CD8-positive, alpha-beta memory T cell (primary cell): Measurements from ENCODE around the gene EIF3L. TPM values are rescaled to one million over a fixed set of nuclear protein-coding genes. Genes with fewer than 3 reads are reported as not detected.

ENCODE experiments used
- CTCF ChIA-PET: fragments of 350-600 bp; sonication (Branson Sonifier 250); formaldehyde crosslinking; loops from one replicate; lab custom pipeline; 2021; ENCODE audit warnings: antibody characterized with exemption; lab: Charles Lee
- POLR2A ChIA-PET: fragments of 350-600 bp; sonication (Branson Sonifier 250); formaldehyde crosslinking; loops from one replicate; lab custom pipeline; 2021; ENCODE audit warnings: antibody characterized with exemption; lab: Charles Lee
- DNase-seq, 5 donors: peaks; one replicate each; pipeline versions ENCODE4 v3.0.0 to v3.0.0-alpha.2; 2020 to 2022; ENCODE audit warnings: mixed read lengths in 1 of 5
- H3K27ac ChIP-seq: one replicate; pipeline ENCODE4 v1.7.0; 2013; ENCODE audit warnings: low read depth, mild to moderate bottlenecking, low read length, moderate library complexity
- H3K27me3 ChIP-seq: 2 replicates; pipeline ENCODE4 v1.7.0; 2013; ENCODE audit warnings: low read length, mild to moderate bottlenecking; ENCODE audit not compliant: insufficient read depth, poor library complexity, severe bottlenecking
- H3K36me3 ChIP-seq: 2 replicates; pipeline ENCODE4 v1.7.0; 2013; ENCODE audit warnings: mild to moderate bottlenecking, low read length, moderate library complexity; ENCODE audit not compliant: insufficient read depth
- H3K4me1 ChIP-seq: 2 replicates; pipeline ENCODE4 v1.7.0; 2013; ENCODE audit warnings: mild to moderate bottlenecking, low read length, moderate library complexity; ENCODE audit not compliant: insufficient read depth
- H3K4me3 ChIP-seq: 2 replicates; pipeline ENCODE4 v1.7.0; 2013; ENCODE audit warnings: mild to moderate bottlenecking, low read length
- H3K9me3 ChIP-seq: 2 replicates; pipeline ENCODE4 v1.7.0; 2013; ENCODE audit warnings: mild to moderate bottlenecking, low read length
- H3K27ac Mint-ChIP-seq, 8 donors: one replicate each; pipeline ENCODE4 v1.8.0; 2020 to 2021; ENCODE audit warnings: mixed read lengths in 8 of 8, mild to moderate bottlenecking in 6 of 8, inconsistent platforms in 3 of 8, moderate library complexity in 3 of 8
- H3K27me3 Mint-ChIP-seq, 2 donors: one replicate each; pipeline ENCODE4 v1.8.0; 2020 to 2021; ENCODE audit warnings: mixed read lengths in 2 of 2, mild to moderate bottlenecking in 1 of 2, moderate library complexity in 1 of 2
- H3K36me3 Mint-ChIP-seq, 3 donors: one replicate each; pipeline ENCODE4 v1.8.0; 2020 to 2021; ENCODE audit warnings: mixed read lengths in 3 of 3, inconsistent platforms in 1 of 3, mild to moderate bottlenecking in 1 of 3
- H3K4me1 Mint-ChIP-seq, 3 donors: one replicate each; pipeline ENCODE4 v1.8.0; 2020 to 2021; ENCODE audit warnings: mixed read lengths in 3 of 3, inconsistent platforms in 1 of 3, mild to moderate bottlenecking in 1 of 3
- H3K4me3 Mint-ChIP-seq, 7 donors: one replicate each; pipeline ENCODE4 v1.8.0; 2020 to 2021; ENCODE audit warnings: mixed read lengths in 7 of 7, mild to moderate bottlenecking in 6 of 7, moderate library complexity in 4 of 7, inconsistent platforms in 2 of 7
- H3K9me3 Mint-ChIP-seq, 5 donors: one replicate each; pipeline ENCODE4 v1.8.0; 2020 to 2022; ENCODE audit warnings: mixed read lengths in 5 of 5, mild to moderate bottlenecking in 3 of 5, moderate library complexity in 2 of 5, inconsistent platforms in 1 of 5
- polyA plus RNA-seq: library from polyadenylated mRNA; unstranded; fragments of 300-500 nt; fragmentation: Illumina TruSeq; gene quantifications from one replicate; pipeline ENCODE4 v1.2.3, GENCODE V29; 2021
- total RNA-seq, 2 experiments: library from RNA; stranded (reverse); gene quantifications; one replicate each; pipeline ENCODE4 v1.2.3, GENCODE V29; 2021

Gene EIF3L
- total and polyA plus RNA-seq, 3 experiments from 2014 or later: 266 to 556 (median 549) TPM

DNA sequence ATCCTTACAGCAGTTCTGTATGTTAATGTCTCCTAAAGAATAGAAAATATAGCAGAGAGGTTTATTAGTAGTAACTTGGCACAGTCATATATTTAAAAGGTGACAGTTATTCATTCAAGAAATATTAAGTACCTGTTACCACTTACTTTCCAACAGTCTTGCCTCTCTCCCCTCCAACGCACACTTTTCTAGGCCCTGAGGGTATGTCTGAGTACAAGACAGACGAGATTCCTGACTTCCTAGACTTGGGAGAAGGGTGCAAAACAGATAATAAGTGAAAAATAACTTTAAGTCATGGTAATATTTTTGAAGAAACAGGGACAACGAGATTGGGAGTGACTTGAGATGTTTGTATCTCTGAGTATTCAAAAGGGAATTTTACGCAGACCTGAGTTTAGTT, 1.6 kb downstream of the EIF3L start:
- Mint-ChIP-seq H3K27ac (peak overlapping the region; percentile 22 to 84 (median 68)), H3K4me3 (peak overlapping the region; percentile 51 to 96 (median 92)), H3K4me1 (peaks cover 49 to 66% (median 63%) of the 10 kb centered on the region in 3 donors), H3K27me3 (no peaks in the 10 kb centered on the region), H3K36me3 (peaks cover 8 to 55% (median 8%) of the 10 kb centered on the region in 3 donors), H3K9me3 (no peaks in the 10 kb centered on the region)
- Histone ChIP-seq H3K9me3 (no peaks in the 10 kb centered on the region), H3K36me3 (peaks cover 26% of the 10 kb centered on the region), H3K4me3 (no peak overlapping the region), H3K27me3 (no peaks in the 10 kb centered on the region), H3K4me1 (peaks cover 36% of the 10 kb centered on the region), H3K27ac (no peak overlapping the region)
- CTCF ChIA-PET: interaction anchor here (0.9 to 1.9 kb wide), 3 partner anchors 13 to 34 kb away, joined by 3 to 13 read pairs (median 4); no protein-coding TSS in a partner anchor
- DNase-seq: no peak
- POLR2A ChIA-PET: no interaction called here

DNA sequence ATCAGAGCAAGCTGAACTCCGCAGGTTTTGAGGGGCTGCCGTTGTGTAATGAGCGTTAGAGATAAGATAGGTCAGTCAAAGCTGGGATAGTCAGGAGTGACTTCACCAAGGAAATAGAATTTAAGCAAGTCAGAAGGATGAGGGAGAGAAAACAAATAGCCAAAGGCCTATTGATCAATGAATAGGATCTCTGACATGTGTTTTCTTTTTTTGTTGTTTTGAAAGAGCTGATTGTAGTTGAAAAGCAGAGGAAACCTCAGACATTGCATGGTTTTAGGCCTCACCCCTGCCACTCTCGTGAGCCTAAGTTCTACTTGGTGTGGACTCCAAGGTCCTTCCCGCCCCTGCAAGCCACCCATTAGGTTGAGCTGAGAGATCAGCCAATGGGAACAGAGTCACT, 3.2 kb downstream of the EIF3L start:
- no peaks in the 10 kb centered on the region for H3K27me3 ChIP-seq
- H3K4me1 Mint-ChIP-seq: peaks cover 50 to 69% (median 63%) of the 10 kb centered on the region in 3 donors

DNA sequence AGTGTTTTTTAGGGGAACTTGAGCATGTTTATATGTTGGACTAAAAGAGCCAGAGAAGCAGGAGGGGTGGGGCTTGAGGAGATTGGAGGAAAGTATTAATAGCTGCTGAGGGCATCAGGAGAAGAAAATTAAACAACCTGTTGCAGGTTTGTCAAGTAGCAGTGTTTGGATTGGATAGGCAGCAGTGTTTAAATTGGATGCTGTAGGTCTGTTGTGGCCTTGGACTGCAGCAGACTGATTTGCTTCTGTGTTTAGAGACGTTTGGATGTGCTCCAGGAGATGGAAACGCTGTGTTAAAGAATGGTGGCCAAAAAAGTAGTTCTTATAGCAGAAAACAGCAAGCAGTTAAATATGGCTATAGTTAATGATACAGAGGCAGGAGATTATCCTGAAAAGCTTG, 5.7 kb downstream of the EIF3L start:
- H3K9me3 Mint-ChIP-seq: no peaks in the 10 kb centered on the region
- H3K27ac Mint-ChIP-seq: peak overlapping the region in 4 of 8 donors; percentile 0 to 17 (median 8)
- peaks cover 11 to 72% (median 17%) of the 10 kb centered on the region in 3 donors for H3K36me3 Mint-ChIP-seq
- DNase-seq: no peak
- Histone ChIP-seq H3K27me3 (no peaks in the 10 kb centered on the region), H3K9me3 (no peaks in the 10 kb centered on the region), H3K36me3 (peaks cover 43% of the 10 kb centered on the region), H3K4me3 (no peak overlapping the region), H3K4me1 (peaks cover 25% of the 10 kb centered on the region), H3K27ac (no peak overlapping the region)
- H3K4me3 Mint-ChIP-seq: peak overlapping the region in 1 of 7 donors; percentile 51
- peaks cover 40 to 53% (median 47%) of the 10 kb centered on the region in 3 donors for H3K4me1 Mint-ChIP-seq
- CTCF ChIA-PET: interaction anchor here (1.1 to 3.5 kb wide), 3 partner anchors 8 to 37 kb away, joined by 5 to 13 read pairs (median 5); no protein-coding TSS in a partner anchor
- POLR2A ChIA-PET: interaction anchor here (1.1 kb wide), 1 partner anchor 11 kb away, joined by 3 read pairs; the partner anchor contains the start of gene ANKRD54
- peaks cover 0 to 1% of the 10 kb centered on the region in 2 donors for H3K27me3 Mint-ChIP-seq

More for the DNA sequence above, 3.2 kb downstream of the EIF3L start:
- Mint-ChIP-seq H3K27ac (no peak overlapping the region), H3K36me3 (peaks cover 8 to 65% (median 10%) of the 10 kb centered on the region in 3 donors), H3K9me3 (no peaks in the 10 kb centered on the region), H3K27me3 (peaks cover 0 to 1% of the 10 kb centered on the region in 2 donors), H3K4me3 (peak overlapping the region in 1 of 7 donors; percentile 44)
- H3K9me3 ChIP-seq: no peaks in the 10 kb centered on the region
- no peak overlapping the region for H3K4me3 ChIP-seq
- DNase-seq: no peak
- H3K36me3 ChIP-seq: peaks cover 30% of the 10 kb centered on the region
- H3K27ac ChIP-seq: no peak overlapping the region
- ChIA-PET CTCF (interaction anchor here (1.2 to 1.7 kb wide), 2 partner anchors 8 to 11 kb away, joined by 5 read pairs; partner anchors contain the start of gene ANKRD54), POLR2A (no interaction called here)
- H3K4me1 ChIP-seq: peaks cover 36% of the 10 kb centered on the region

DNA sequence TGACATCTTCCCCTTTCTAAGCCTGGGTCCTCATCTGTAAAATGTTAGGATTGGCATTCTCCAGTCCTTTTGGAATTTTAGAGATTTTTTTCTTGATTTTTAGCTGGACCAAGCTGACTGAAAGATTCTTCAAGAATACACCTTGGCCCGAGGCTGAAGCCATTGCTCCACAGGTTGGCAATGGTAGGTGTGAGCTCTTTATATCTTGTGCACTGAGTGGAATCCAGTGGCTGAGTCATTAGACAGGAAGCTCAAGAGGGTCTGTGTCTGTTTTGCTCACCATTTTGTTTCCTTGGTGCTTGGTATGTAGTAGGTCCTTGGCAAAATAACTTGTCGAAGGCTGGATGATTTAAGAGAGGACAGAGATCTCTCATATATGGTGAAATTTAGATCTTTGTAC, 6.2 kb downstream of the EIF3L start:
- H3K9me3 Mint-ChIP-seq: no peaks in the 10 kb centered on the region
- H3K4me1 ChIP-seq: peaks cover 20% of the 10 kb centered on the region
- POLR2A ChIA-PET: interaction anchor here (1.1 kb wide), 1 partner anchor 12 kb away, joined by 3 read pairs; the partner anchor contains the start of gene ANKRD54
- peaks cover 45% of the 10 kb centered on the region for H3K36me3 ChIP-seq
- peaks cover 37 to 50% (median 42%) of the 10 kb centered on the region in 3 donors for H3K4me1 Mint-ChIP-seq
- H3K4me3 ChIP-seq: no peak overlapping the region
- H3K36me3 Mint-ChIP-seq: peaks cover 11 to 77% (median 17%) of the 10 kb centered on the region in 3 donors
- CTCF ChIA-PET: interaction anchor here (1.1 to 3.5 kb wide), 3 partner anchors 8 to 37 kb away, joined by 5 to 13 read pairs (median 5); no protein-coding TSS in a partner anchor
- H3K27ac ChIP-seq: no peak overlapping the region
- H3K9me3 ChIP-seq: no peaks in the 10 kb centered on the region
- peak overlapping the region in 1 of 7 donors; percentile 25 for H3K4me3 Mint-ChIP-seq
- H3K27me3 Mint-ChIP-seq: peaks cover 0 to 1% of the 10 kb centered on the region in 2 donors
- peak overlapping the region in 5 of 8 donors; percentile 0 to 55 (median 17) for H3K27ac Mint-ChIP-seq
- no peaks in the 10 kb centered on the region for H3K27me3 ChIP-seq
- no peak for DNase-seq

DNA sequence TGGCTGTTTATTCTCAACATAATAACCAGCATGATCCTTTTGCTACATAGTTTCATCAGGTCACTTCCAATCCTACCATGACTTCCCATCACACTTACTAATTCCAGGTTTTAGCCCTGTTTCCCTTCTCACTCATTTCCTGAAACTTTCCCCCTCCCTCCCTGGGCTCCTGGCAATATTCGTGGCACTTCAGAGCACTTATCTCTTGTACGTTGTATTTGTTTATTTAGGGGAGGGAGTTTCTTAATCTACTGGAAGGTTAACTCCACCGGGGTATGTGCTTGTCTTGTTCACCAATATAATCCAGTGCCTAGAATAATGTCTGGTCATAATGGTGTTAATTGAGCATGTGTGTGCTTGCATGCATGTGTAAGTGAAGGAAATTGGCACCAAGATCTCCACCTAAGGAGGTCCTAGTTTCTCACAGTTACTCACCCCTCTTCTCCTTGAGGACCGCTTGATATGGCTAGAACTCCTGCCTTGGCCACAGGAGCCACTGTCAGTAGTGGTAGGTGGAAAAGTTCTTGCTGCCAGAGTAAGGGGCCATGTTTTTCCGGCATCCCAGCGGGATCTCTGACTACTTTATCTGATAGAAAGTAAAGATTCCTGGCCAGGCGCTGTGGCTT, 11.7 kb downstream of the EIF3L start:
- peaks cover 0 to 1% of the 10 kb centered on the region in 2 donors for H3K27me3 Mint-ChIP-seq
- no peak for DNase-seq
- no peaks in the 10 kb centered on the region for H3K9me3 Mint-ChIP-seq
- H3K4me1 Mint-ChIP-seq: peaks cover 7 to 13% (median 11%) of the 10 kb centered on the region in 3 donors
- H3K27ac Mint-ChIP-seq: peak overlapping the region in 1 of 8 donors; percentile 35
- no peak overlapping the region for H3K4me3 ChIP-seq
- peak overlapping the region in 1 of 7 donors; percentile 32 for H3K4me3 Mint-ChIP-seq
- no peak overlapping the region for H3K27ac ChIP-seq
- CTCF ChIA-PET: interaction anchor here (1.7 to 8.6 kb wide), 2 partner anchors 17 to 44 kb away, joined by 4 to 140 read pairs; partner anchors contain the start of gene ANKRD54
- H3K27me3 ChIP-seq: no peaks in the 10 kb centered on the region
- POLR2A ChIA-PET: interaction anchor here (0.5 to 1.3 kb wide), 2 partner anchors 17 to 204 kb away, joined by 3 to 6 read pairs; partner anchors contain the start of gene ANKRD54
- H3K9me3 ChIP-seq: no peaks in the 10 kb centered on the region
- H3K36me3 Mint-ChIP-seq: peaks cover 7 to 80% (median 28%) of the 10 kb centered on the region in 3 donors
- H3K36me3 ChIP-seq: peaks cover 58% of the 10 kb centered on the region
- no peaks in the 10 kb centered on the region for H3K4me1 ChIP-seq

DNA sequence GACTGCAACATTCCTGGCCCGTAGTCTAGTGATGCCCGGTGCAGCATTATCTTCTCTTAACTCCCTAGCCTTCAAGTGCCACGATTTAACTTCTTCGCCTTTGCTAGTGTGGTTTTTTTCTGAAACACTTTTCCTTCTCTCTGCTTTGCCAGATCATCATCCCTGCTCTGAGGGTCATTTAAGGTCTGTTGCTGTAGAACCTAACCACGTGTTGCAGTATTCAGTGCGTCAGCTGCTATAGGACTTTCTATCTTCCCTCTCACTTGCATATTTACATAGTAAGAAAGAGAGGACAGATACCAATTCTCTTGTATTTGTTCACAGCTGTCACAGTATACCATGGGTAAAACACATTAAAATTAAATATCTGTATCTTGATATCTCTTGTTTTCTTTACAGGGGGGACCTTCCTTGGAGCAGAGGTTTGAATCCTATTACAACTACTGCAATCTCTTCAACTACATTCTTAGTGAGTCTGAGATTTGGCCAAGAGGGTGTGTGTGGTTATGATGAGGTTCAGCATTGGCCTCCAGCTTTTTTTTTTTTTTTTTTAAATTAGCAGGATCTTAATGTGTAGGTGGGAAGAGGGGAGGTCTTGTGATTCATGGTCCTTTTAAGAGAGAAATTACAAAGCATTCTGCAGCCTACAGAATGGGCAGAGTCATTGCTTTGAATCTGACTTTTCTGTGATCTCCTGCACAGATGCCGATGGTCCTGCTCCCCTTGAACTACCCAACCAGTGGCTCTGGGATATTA, 13.5 kb downstream of the EIF3L start:
- Mint-ChIP-seq H3K36me3 (peaks cover 7 to 80% (median 30%) of the 10 kb centered on the region in 3 donors), H3K4me3 (no peak overlapping the region), H3K27me3 (no peaks in the 10 kb centered on the region), H3K27ac (peak overlapping the region in 2 of 8 donors; percentile 1 to 69), H3K4me1 (peaks cover 7 to 12% (median 7%) of the 10 kb centered on the region in 3 donors), H3K9me3 (no peaks in the 10 kb centered on the region)
- CTCF ChIA-PET: interaction anchor here (0.6 to 8.6 kb wide), 32 partner anchors 7 to 237 kb away, joined by 3 to 140 read pairs (median 5); partner anchors contain the start of genes ANKRD54, EIF3L and PDXP
- Histone ChIP-seq H3K36me3 (peaks cover 57% of the 10 kb centered on the region), H3K4me3 (no peak overlapping the region), H3K27ac (no peak overlapping the region), H3K4me1 (no peaks in the 10 kb centered on the region), H3K9me3 (no peaks in the 10 kb centered on the region), H3K27me3 (no peaks in the 10 kb centered on the region)
- POLR2A ChIA-PET: interaction anchor here (0.6 kb wide), 2 partner anchors 44 to 226 kb away, joined by 3 to 4 read pairs; no protein-coding TSS in a partner anchor
- no peak for DNase-seq

DNA sequence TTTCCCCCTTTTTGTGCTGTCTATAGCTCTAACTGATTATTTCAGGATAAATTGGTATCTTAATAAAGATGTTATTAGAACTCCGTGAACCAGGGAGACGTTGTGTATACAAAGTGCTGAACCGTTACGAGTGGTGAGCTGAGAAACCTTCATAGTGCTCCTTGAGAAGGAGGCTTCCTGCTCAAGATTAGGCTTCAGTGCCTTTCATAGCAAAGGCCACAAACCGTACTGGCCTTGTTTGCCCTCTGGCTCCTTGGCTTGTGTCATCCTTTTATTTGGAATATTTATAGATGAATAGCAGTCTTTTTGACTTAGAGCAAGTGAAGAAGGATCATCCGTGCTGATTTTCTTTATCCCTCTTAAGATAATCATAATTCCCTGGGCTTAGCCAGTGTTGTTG, 16.3 kb downstream of the EIF3L start:
- no peak overlapping the region for H3K4me3 ChIP-seq
- no peaks in the 10 kb centered on the region for H3K9me3 Mint-ChIP-seq
- no peak for DNase-seq
- H3K4me1 Mint-ChIP-seq: peaks cover 3 to 8% (median 7%) of the 10 kb centered on the region in 3 donors
- peaks cover 4 to 83% (median 25%) of the 10 kb centered on the region in 3 donors for H3K36me3 Mint-ChIP-seq
- no peaks in the 10 kb centered on the region for H3K4me1 ChIP-seq
- POLR2A ChIA-PET: no interaction called here
- H3K27ac Mint-ChIP-seq: no peak overlapping the region
- H3K27me3 ChIP-seq: no peaks in the 10 kb centered on the region
- peaks cover 53% of the 10 kb centered on the region for H3K36me3 ChIP-seq
- H3K4me3 Mint-ChIP-seq: no peak overlapping the region
- no peak overlapping the region for H3K27ac ChIP-seq
- H3K9me3 ChIP-seq: no peaks in the 10 kb centered on the region
- CTCF ChIA-PET: interaction anchor here (1.8 to 8.6 kb wide), 4 partner anchors 10 to 258 kb away, joined by 5 to 140 read pairs (median 9); partner anchors contain the start of gene EIF3L
- H3K27me3 Mint-ChIP-seq: no peaks in the 10 kb centered on the region
